ENCODE measurements around the gene ITGA11.

ITGA11 gene

DNA sequence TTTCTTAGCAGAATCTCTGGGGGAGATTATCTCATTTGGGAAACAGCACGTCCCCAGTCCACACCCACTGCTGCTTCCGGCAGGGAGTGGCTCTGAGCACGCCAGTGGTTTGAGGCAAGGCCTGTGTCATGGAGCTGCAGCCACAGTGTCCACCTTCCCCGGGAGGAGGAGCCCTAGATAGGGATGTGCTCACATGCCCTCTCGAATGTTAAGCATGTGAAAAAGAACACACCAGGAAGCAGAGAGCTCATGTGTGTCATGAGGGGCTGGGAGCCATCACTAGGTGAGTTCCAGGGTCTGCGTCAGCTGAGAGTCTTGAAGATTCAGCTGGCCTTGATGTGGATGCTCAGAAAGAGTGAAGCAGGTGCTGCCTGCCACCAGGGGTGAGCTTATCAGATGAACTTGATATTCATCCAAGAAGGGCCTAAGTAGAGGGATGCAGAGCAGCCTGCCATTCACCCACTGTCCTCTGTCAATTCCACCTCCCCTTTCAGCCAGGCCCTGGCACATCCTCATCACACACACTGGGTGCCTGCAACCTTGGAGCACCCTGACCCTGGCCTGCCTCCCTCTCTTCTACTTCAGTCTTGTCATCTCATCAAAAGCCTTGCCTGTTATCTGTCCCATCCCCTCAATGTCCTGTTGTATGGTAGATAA, 16.3 kb downstream of the ITGA11 start:
- H3K4me1 Mint-ChIP-seq (ENCODE audit: low read depth) = peaks cover 9% of the 10 kb centered on the region
- H3K27me3 Mint-ChIP-seq = peaks cover 2% of the 10 kb centered on the region
- no peak overlapping the region for H3K27ac Mint-ChIP-seq
- H3K36me3 Mint-ChIP-seq (ENCODE audit: low read depth) = no peaks in the 10 kb centered on the region
- no peaks in the 10 kb centered on the region for H3K9me3 Mint-ChIP-seq
- intact Hi-C loops (cut with micrococcal nuclease) = no loop called here
- H3K4me3 Mint-ChIP-seq = no peak overlapping the region

DNA sequence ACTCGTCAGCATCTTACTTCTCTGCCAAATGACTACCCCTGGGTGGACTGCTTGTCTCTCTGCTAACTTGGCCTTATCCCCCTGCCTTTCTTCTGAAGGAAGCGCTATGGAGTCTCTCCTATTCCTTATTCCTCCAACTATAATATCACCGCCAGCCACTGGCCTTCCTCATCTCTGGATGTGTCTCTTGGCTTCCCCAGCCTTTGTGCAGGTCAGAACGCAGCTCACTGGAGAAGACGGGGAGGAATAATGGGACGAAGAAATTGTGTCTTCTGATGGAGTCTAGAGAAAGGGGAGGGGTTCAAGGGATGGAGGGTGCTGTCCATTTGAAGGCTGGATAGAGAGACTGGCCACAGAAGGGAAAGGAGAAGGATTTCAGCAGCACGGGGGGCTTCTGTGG, 16.9 kb downstream of the ITGA11 start:
- Mint-ChIP-seq H3K27me3 (peaks cover 2% of the 10 kb centered on the region), H3K4me3 (no peak overlapping the region), H3K36me3 (ENCODE audit: low read depth) (no peaks in the 10 kb centered on the region), H3K27ac (no peak overlapping the region), H3K9me3 (no peaks in the 10 kb centered on the region), H3K4me1 (ENCODE audit: low read depth) (peaks cover 7% of the 10 kb centered on the region)
- intact Hi-C loops (cut with micrococcal nuclease) = no loop called here

DNA sequence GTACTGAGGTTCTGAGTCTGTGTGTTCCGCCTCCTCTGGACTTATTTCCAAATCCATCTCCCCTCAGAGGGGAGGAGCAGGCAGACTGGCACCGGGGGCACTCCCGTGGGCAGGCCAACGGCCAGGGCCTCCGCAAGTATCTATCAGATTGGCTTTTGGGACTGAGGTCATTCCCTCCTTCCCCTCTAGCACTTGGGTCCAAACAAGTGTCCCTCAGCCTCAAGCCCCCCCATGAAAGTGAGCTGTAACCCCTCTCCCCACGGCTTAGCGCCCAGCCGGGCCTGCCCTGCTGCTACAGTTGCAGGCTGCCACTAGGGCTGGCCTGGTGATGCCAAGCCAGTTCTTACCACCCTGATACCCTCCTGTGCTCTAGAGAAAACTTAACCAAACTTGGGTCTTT, 17.4 kb downstream of the ITGA11 start:
- peaks cover 2% of the 10 kb centered on the region for H3K27me3 Mint-ChIP-seq
- no peaks in the 10 kb centered on the region for H3K9me3 Mint-ChIP-seq
- no peak overlapping the region for H3K4me3 Mint-ChIP-seq
- peaks cover 7% of the 10 kb centered on the region for H3K4me1 Mint-ChIP-seq (ENCODE audit: low read depth)
- no peak overlapping the region for H3K27ac Mint-ChIP-seq
- intact Hi-C loops (cut with micrococcal nuclease) = no loop called here
- H3K36me3 Mint-ChIP-seq (ENCODE audit: low read depth) = no peaks in the 10 kb centered on the region

DNA sequence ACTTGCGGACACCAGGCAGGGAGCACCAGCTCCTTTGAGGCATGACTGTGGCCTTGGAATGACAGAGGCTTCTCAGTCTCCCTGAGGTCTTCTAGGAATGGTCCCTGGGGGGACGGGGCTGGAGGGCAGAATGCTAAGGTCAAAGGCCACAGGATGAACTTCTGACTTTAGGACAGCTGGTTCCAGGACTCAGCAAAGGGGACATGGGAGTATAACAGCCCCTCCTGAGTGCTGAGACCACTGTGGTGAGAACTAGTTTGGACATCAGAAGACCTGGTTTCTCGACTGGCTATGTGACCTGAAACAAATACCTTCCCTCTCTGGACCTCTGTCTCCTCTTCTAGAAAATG, 17.8 kb downstream of the ITGA11 start:
- Mint-ChIP-seq H3K36me3 (ENCODE audit: low read depth) (no peaks in the 10 kb centered on the region), H3K4me3 (no peak overlapping the region), H3K27ac (no peak overlapping the region), H3K27me3 (peaks cover 2% of the 10 kb centered on the region), H3K4me1 (ENCODE audit: low read depth) (peaks cover 7% of the 10 kb centered on the region), H3K9me3 (no peaks in the 10 kb centered on the region)
- intact Hi-C loops (cut with micrococcal nuclease) = no loop called here

DNA sequence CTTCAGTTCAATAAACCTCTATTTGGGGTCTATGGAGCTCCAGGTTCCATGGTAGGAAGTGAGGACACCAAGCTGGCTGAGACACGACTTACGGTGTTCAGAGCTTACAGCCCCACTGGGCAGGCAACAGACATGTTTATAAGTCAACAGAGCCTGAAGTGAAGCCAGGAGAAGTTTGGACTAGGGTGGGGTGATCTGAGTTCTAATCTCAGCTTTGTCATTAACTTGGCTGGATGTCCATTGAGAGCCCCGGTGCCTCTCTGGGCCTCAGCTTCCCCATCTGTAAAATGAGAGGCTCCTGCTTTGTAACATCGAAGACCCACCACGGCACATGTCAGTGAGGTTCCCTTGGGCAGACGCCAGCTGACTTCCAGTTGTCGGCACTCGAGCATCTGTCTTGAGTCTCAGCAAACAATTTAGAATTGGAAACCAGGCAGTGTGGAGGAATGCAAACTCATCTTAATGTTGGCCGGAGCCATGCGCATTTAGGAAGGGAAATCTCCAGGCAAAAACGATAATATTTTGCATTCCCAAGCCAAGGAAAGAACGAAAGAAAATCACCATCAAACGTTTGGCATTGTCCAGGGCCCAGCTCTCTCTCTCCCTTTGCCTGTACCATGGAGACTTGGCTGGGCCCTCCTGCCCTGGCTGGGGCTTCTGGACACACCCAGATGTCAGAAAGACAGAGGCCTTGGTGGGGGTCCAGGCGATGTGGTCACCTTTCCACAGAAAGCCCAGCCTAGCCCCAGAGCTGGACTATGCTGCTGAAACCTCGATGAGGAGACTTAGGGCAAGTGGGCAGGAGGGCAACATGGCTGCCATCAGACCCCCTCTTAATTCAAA, 18.4 kb downstream of the ITGA11 start:
- peaks cover 1% of the 10 kb centered on the region for H3K4me1 Mint-ChIP-seq (ENCODE audit: low read depth)
- peaks cover 2% of the 10 kb centered on the region for H3K27me3 Mint-ChIP-seq
- H3K27ac Mint-ChIP-seq = no peak overlapping the region
- intact Hi-C loops (cut with micrococcal nuclease) = no loop called here
- no peak overlapping the region for H3K4me3 Mint-ChIP-seq
- no peaks in the 10 kb centered on the region for H3K9me3 Mint-ChIP-seq
- no peaks in the 10 kb centered on the region for H3K36me3 Mint-ChIP-seq (ENCODE audit: low read depth)

DNA sequence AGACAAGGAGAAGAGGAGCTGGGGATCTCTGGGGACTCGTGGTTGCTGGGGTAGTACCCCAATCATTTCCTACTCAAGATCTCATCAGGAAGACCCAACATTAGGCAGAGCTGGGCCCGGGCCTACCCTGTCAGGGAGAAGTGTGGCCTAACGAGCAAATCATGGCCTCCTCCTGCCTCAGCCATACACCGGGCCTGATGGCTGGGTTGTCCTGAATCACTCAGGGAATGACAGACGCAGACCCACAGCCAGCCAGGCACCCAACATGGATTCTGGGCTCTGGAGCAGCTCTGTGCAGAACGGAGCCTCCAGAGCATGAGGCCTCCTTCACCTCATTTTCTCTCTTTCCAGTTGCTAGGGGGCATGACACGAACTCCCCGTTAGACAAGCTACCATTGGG, 19.7 kb downstream of the ITGA11 start:
- no peak overlapping the region for H3K4me3 Mint-ChIP-seq
- no peak overlapping the region for H3K27ac Mint-ChIP-seq
- no peaks in the 10 kb centered on the region for H3K36me3 Mint-ChIP-seq (ENCODE audit: low read depth)
- intact Hi-C loops (cut with micrococcal nuclease) = no loop called here
- H3K27me3 Mint-ChIP-seq = peaks cover 5% of the 10 kb centered on the region
- no peaks in the 10 kb centered on the region for H3K9me3 Mint-ChIP-seq
- no peaks in the 10 kb centered on the region for H3K4me1 Mint-ChIP-seq (ENCODE audit: low read depth)

DNA sequence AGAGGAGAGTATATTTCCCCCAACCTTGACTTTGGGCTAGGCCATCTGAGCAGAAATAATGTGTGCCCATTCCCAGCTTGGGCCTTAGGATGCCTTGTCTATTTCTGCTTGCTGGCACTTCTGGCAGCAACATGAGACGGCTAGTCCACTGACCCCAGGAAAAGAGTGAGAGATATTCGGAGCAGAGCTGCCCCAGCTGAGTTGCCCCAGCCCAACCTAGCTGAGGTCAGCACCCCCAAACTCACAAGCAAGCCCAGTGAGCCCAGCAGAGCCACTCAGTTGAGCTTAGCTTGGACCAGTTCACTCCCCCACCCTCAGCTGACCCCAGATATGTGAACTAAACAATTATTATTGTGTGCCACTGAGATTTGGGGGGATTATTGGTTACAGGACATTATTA, 20.2 kb downstream of the ITGA11 start:
- no peaks in the 10 kb centered on the region for H3K4me1 Mint-ChIP-seq (ENCODE audit: low read depth)
- H3K27me3 Mint-ChIP-seq = peaks cover 5% of the 10 kb centered on the region
- H3K36me3 Mint-ChIP-seq (ENCODE audit: low read depth) = no peaks in the 10 kb centered on the region
- no peak overlapping the region for H3K4me3 Mint-ChIP-seq
- H3K27ac Mint-ChIP-seq = no peak overlapping the region
- H3K9me3 Mint-ChIP-seq = no peaks in the 10 kb centered on the region
- intact Hi-C loops (cut with micrococcal nuclease) = no loop called here

DNA sequence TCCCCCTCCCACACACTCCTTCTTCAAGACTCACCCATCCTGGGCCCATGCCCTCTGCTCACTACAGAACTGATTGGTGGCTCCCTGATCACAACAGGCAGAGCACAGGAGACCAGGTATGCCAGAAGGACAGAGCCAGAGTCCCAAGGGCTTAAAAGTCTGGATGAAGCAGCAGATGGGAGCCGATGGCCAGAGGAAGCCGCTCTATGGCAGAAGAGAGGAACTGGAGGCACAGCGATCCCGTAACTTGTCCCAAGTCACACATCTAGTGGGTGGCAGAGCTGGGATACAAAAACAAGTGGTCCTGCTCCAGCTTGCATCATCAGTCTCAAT, 20.7 kb downstream of the ITGA11 start:
- intact Hi-C loops (cut with micrococcal nuclease) = no loop called here
- H3K27ac Mint-ChIP-seq = no peak overlapping the region
- peaks cover 5% of the 10 kb centered on the region for H3K27me3 Mint-ChIP-seq

DNA sequence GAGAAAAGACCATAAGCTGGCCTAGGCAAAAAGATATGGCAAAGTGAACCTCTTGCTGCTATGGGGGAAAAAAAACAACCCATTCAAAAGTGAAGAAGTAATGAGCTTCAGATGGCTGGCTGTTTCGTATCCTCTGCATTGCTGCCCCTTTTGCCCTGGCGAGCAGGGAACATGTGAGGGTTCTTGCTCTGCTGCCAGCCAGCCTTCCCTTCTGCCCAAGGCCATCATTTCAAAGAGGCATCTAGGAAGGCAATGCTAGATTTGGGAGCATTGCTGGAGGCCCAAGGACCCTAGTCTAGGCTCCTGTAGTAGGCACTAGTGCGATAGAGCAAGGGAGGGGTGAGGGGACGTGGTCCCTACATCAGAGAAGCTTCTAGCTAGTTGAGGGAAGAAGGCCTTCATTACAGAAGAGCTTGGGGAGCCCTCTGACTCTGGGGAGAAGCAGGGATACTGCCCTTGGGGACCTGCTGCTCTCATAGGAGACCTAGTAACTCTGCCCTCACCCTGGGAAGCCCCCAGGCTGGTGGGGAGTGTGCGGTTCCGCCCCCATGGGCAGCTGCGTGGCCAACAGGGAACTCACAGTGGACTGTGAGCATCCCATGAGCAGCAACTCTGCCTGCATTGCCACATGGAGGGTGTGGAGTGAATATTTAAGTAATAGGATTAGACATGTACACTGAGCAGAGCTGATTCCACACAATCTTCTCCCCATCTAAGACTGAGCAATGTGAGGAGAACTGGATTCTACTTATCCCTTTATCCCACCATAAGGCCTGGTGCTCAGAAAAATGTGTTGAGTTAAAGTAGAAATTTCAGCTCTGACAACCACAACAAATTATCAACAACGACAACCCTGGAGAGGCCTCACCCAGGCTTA, 21.3 kb downstream of the ITGA11 start:
- H3K36me3 Mint-ChIP-seq (ENCODE audit: low read depth) = no peaks in the 10 kb centered on the region
- H3K4me1 Mint-ChIP-seq (ENCODE audit: low read depth) = no peaks in the 10 kb centered on the region
- no peaks in the 10 kb centered on the region for H3K9me3 Mint-ChIP-seq
- no peak overlapping the region for H3K4me3 Mint-ChIP-seq
- intact Hi-C loops (cut with micrococcal nuclease) = no loop called here
- peaks cover 5% of the 10 kb centered on the region for H3K27me3 Mint-ChIP-seq
- H3K27ac Mint-ChIP-seq = no peak overlapping the region

More for the DNA sequence above, 20.7 kb downstream of the ITGA11 start:
- Mint-ChIP-seq H3K36me3 (ENCODE audit: low read depth) (no peaks in the 10 kb centered on the region), H3K9me3 (no peaks in the 10 kb centered on the region), H3K4me1 (ENCODE audit: low read depth) (no peaks in the 10 kb centered on the region), H3K4me3 (no peak overlapping the region)

DNA sequence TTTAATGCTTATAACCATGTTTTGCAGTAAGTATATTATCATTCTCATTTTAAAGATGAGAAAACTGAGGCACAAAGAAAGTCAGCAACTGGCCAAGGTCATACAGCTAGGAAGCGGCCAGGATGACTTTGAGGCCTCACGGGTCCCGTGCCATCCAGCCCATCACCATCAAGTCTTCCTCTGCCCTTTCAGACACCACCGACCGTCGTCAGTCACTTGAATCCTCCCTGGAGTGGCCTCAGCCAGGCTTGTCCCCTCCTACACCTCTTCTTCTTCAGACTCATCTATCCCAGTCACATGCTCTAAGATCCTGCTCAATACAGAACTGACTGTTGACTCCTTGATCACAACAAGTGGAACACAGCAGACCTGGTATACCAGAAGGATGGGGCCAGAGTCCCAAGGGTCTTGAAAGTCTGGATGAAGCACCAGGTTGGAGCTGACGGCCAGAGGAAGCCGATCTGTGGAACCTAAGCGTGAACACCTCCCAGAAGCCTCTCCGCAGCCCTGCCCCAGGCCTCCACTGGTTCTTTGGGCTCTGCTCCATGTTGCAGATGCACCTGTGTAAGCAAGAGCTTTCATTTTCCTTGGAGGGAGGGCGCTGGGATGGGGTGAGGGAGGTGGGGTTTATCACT, 22.1 kb downstream of the ITGA11 start:
- H3K9me3 Mint-ChIP-seq = no peaks in the 10 kb centered on the region
- H3K27ac Mint-ChIP-seq = no peak overlapping the region
- no peak overlapping the region for H3K4me3 Mint-ChIP-seq
- intact Hi-C loops (cut with micrococcal nuclease) = no loop called here
- H3K4me1 Mint-ChIP-seq (ENCODE audit: low read depth) = no peaks in the 10 kb centered on the region
- H3K27me3 Mint-ChIP-seq = peaks cover 5% of the 10 kb centered on the region
- no peaks in the 10 kb centered on the region for H3K36me3 Mint-ChIP-seq (ENCODE audit: low read depth)

DNA sequence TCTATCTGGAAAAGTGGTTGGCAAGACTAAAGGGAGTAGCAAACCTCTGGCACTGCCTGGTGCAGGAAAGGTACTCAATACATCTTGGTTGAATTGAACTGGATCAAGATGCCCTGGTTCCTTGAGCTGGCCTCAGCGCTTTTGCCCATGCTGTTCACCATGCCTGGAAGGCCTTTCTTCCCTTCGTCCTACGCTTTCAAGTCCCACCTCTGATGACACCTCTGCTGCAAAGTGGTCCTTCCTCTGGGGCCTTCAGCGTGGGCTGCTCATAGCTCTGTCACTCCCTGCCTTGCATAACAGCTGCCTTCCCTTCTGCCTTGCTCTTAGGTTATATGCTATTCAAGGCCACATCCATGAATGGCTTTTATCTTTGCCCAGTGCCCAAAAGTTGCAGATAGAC, 23.0 kb downstream of the ITGA11 start:
- no peaks in the 10 kb centered on the region for H3K36me3 Mint-ChIP-seq (ENCODE audit: low read depth)
- peaks cover 5% of the 10 kb centered on the region for H3K27me3 Mint-ChIP-seq
- no peak overlapping the region for H3K27ac Mint-ChIP-seq
- no peaks in the 10 kb centered on the region for H3K4me1 Mint-ChIP-seq (ENCODE audit: low read depth)
- no peaks in the 10 kb centered on the region for H3K9me3 Mint-ChIP-seq
- no peak overlapping the region for H3K4me3 Mint-ChIP-seq
- intact Hi-C loops (cut with micrococcal nuclease) = no loop called here

DNA sequence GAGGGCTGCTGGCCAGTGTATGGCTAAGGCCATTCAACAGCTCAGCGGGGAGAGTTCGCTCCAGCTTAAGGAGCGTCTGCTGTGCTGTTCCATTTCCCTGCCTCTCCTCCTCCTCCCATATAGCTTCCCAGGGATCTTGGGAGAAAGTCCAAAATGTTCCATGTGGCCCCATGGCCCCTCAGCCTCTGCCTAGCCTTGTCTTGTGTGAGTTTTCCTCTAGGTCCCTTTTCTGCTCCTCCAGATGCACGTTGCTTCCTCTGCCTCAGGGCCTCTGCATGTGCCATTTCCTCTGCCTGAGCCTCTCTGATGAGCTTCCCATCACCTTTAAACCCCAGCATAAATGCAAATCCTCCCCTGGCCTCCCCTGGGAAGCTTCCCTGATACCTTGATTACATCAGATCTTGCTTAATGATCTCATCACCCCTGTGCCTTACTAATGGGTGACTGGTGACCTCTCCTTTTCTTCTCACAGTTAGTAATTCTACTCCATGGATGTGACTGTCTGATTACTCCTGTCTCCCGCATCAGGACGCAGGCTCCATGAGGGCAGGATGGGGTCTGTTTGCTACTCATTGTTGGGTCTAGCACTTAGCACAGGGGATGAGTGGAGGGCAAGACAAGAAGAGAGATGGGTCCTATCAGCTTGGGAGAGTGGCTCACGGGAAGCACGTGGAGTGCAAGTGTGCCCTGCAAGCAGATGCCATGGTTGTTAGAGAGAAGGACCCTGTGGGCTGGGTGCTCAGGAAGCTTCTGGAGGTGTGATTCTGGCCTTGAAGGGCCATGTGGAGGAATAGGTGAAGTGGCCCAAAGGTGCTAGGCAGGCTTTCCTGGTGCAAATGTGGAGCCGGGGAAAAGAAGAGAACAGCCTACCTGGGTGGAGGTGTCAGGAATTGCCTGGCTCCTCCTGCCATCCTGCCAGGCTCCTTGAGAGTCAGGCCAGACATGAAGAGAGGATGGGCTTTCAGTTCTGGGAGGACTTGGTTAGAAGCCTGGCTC, 23.8 kb downstream of the ITGA11 start:
- Mint-ChIP-seq H3K27me3 (peaks cover 6% of the 10 kb centered on the region), H3K36me3 (ENCODE audit: low read depth) (no peaks in the 10 kb centered on the region), H3K27ac (no peak overlapping the region)

More for the DNA sequence above, 23.8 kb downstream of the ITGA11 start:
- intact Hi-C loops (cut with micrococcal nuclease) = no loop called here
- Mint-ChIP-seq H3K4me1 (ENCODE audit: low read depth) (no peaks in the 10 kb centered on the region), H3K9me3 (no peaks in the 10 kb centered on the region), H3K4me3 (no peak overlapping the region)
